GM21786 (cell line): ENCODE results near the gene RGS10.

ENCODE experiments used
- ATAC-seq: cut with Tn5 transposase; IDR thresholded peaks from one replicate; pipeline ENCODE4 v1.9.1; 2021; ENCODE audit not compliant: unreplicated experiment

The RGS10 gene

GRCh38 chr10:119499677-119500002 lies 42.9 kb downstream of the RGS10 start:
- no peak for ATAC-seq

DNA sequence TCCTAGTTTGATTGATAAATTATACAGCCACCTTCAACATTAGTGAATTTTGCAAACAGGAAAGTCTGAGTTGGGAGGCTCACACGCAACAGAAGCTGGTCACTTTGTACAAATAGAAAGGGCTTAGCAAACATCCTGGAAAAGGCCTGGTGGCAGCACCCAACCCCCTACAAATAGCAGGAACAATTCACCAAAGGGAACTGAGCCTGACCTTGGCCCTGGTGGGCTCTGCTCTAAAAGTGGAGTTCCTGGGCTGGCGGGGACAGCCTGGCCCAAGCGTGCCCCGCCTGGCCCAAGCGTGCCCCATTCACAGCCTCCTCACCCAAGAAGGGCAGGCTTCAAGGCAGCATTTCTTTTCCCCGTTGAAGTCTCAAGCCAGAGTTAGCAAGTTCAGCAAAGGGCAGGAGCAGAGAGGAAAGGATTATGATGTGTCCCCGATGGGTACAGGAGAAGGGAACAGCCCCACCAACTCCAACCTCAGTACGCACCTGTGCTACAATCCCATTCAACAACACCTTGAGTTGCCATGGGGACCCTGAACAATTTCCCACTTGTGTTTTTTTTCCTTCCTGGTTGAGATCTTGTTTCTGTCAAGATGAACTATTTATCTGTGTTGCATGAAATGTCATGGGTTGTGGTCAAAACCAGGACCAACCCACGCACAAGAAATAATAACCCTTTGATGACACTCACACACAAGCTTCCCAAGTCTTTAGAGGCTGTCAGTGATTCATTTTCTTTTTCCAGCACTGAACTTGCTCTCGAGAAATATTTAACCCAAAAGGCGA lies 43.4 kb downstream of the RGS10 start:
- no peak for ATAC-seq

DNA sequence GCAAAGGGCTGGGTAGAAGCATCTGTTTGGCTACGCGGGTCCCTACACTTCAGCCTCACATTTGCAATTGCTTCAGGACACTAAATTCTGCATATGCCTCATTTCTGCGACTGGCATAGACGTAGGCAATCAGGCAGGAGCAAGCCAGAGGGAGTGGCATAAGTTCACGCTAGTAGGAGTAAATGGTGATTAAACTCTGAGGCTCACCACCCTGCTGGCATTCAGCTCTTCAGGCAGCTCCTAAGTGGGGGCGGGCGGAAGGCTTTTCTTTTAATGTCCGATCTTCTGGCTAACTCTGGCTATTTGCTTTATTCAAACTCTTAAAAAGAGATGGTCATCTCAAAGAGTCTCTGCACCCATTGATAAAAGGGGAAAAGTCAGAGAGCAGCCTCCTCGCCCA lies 45.3 kb downstream of the RGS10 start:
- no peak for ATAC-seq

DNA sequence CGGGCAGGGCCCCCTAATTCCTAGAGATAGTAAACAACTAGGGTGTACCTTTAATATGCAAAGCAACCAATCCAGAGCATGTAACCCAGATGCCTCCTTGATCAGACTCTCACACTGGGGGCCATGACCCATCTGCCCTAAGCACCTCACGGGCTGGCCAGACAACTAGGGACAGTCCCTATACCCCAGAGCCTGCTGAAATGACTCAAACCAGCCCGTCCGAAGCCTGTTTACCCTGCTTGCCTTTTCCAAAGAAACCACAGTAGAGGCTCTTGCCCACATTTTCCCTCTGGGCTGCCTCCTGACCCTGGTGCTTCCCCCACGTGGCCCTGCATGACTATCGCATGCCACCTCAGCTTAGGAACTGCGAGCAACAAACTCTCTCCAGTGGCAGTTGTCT lies 46.2 kb downstream of the RGS10 start:
- peak; percentile 95 for ATAC-seq

- ATAC-seq, result no peak
These were observed 47.0 kb downstream of the RGS10 start for GRCh38 chr10:119495545-119495944.

DNA sequence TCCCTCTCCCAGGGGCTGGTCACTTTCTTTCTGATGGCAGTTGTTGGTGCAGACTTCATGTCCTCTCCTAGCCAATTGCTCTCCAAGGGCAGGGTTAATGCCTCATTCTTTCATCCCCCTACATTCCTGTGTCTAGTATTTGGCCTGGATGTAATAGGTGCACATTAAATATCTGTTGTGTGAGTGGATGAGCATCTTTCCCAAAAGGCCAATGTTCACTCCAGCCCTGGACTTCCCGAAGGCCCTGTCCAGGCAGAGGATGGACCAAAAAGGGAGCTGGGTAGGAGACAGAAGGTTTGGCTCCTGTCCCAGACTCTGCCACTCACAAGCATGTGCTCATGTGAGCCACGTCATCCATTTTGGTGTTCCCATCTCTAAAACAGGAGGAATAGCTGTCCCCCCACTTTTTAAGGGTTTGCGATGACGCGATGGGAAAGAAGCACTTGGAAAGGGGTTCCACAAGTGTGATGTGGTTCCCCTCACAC lies 47.5 kb downstream of the RGS10 start:
- ATAC-seq, result no peak

GRCh38 chr10:119494236-119495020 lies 48.1 kb downstream of the RGS10 start:
- ATAC-seq, result no peak

DNA sequence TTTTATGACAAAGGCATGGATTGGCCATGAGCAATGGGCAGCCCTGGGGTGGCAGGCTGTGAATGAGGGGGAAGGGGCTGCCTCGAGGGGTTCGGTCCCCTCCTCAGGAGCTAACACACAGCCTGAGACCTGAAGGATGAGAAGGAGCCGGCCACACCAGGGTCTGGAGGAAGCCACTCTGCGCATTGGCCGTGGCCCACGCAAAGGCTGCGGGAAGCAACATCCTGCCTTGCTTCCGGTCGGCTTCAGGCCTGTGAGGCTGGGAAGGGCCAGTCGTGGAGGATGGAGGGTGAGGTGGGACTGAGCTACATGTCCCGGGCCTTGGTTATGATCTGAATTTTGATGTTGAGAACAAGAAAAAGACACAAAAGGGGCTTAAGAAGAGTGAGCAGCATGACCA lies 49.4 kb downstream of the RGS10 start:
- no peak for ATAC-seq

DNA sequence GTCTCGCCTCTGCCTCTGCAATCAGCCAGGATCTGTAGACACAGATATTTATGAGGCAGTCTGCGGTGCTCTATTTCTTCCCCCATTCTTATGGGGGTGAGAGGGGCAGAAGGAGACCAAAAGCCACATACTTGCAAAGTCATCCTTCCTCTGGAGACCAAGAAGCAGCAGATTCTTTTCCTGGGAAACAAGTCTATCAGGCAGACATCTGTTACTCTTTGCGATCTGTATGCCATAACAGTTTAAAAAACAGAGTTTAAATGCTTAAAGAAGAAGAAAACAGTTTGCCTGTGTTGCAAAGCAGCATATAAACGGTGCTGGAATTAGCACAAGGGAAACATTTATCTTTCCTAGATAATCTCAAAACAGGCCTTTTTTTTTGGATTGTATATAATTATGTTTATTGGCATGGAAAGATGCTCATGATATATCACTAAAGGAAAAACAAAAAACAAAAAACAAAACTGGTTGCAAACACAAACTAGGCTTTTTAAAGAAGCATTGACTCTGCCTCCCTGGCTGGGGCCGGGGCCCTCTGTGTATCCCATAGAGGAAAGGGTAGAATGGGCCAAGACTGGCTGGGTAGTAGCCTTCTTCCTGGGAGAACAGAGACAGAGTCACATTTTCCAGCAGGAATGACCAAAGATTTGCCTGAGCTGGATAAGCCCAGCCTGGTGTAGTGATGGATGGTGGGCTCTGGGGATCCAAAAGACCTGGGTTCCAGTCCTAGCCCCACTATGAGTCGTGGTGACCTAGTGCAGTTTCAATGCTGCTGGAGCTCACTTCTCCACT lies 50.4 kb downstream of the RGS10 start:
- no peak for ATAC-seq

DNA sequence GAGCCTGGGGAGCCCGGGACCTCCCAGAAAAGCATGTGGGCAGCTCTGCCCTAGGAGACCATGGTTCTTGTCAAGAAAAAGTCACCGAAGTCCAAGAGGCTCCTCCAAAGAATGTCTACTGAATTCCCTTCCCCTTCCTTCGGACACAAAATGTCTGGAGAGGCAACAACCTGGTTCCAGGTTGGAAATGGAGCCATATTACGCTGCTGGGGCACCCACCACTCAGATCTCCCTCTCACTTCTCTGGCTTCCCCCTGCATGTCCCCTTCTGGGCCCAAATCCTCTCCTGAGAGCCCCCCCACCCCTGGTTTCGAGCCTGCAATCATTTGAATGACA lies 52.6 kb downstream of the RGS10 start:
- ATAC-seq, result no peak

- ATAC-seq, result no peak
These were observed 53.8 kb downstream of the RGS10 start for GRCh38 chr10:119488675-119489074.

GRCh38 chr10:119483839-119484238 lies 58.7 kb downstream of the RGS10 start:
- no peak for ATAC-seq

DNA sequence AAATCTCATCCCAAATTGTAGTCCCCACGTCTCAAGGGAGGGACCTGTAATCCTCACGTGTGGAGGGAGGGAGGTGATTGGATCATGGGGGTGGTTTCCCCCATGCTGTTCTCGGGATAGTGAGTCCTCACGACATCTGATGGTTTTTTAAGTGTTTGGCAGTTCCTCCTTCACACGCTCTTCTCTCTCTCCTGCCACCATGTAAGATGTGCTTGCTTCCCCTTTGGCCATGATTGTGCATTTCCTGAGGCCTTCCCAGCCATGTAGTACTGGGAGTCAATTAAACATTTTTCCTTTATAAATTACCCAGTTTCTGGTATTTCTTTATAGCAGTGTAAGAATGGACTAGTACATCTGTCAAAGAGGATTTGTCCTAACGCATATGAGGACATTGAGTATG lies 59.5 kb downstream of the RGS10 start:
- ATAC-seq, result no peak

GRCh38 chr10:119481781-119482426 lies 60.6 kb downstream of the RGS10 start:
- ATAC-seq, result no peak

- no peak for ATAC-seq
These were observed 61.9 kb downstream of the RGS10 start for GRCh38 chr10:119480667-119481066.

DNA sequence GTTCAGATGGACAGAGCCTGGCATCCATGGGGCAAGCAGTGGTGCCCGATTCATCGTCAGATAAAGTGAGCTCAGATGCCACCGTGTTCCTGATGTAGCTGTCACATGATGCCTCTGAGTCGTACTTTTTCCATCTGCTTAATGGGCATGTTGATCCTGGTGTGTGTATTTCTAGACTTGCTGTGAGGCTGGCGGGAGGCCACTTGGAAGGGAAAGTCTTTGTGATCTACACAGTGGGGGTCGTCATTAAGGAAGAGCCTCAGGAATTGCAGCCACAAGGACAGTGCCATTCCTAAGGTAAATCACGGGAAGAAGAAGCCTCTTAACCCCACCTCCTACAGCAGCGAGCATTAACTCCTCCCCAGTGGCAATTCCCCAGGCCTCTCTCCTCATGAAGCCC lies 63.0 kb downstream of the RGS10 start:
- no peak for ATAC-seq

GRCh38 chr10:119478811-119479341 lies 63.6 kb downstream of the RGS10 start:
- ATAC-seq, result no peak

GRCh38 chr10:119478111-119478802 lies 64.3 kb downstream of the RGS10 start:
- peak; percentile 86 for ATAC-seq

- ATAC-seq, result peak; percentile 54
These were observed 65.1 kb downstream of the RGS10 start for GRCh38 chr10:119477444-119477843.

- ATAC-seq, result no peak
These were observed 67.9 kb downstream of the RGS10 start for GRCh38 chr10:119474606-119475005.
